ENCODE data around the gene PTH1R. TPM values are rescaled to one million over a fixed set of nuclear protein-coding genes. Genes with fewer than 3 reads are reported as not detected.

PTH1R gene
- total RNA-seq, 5 donors from 2014 or later (not counting 1 experiment from before 2014, with no cell fraction given), result 0.32 TPM; not detected in 4

GRCh38 chr3:46905661-46906451 lies 28.3 kb downstream of the PTH1R start:
- POLR2A ChIA-PET, result no interaction called here
- Histone ChIP-seq H3K4me1 (ENCODE audit: control insufficient read depth in 1 of 2, extremely low read depth in 1 of 2, insufficient read depth in 2 of 2, low read length in 2 of 2) (peaks cover 0 to 15% of the 10 kb centered on the region in 2 experiments), H3K27ac (ENCODE audit: low read length) (no peak overlapping the region), H3K9me3 (no peaks in the 10 kb centered on the region), H3K36me3 (ENCODE audit: control insufficient read depth in 2 of 2, extremely low read depth in 1 of 2, insufficient read depth in 1 of 2, low read length in 1 of 2) (no peaks in the 10 kb centered on the region), H3K27me3 (replicated peaks in 1 of 2; ENCODE audit: control insufficient read depth in 2 of 2, extremely low read depth in 1 of 2, insufficient read depth in 2 of 2, low read length in 1 of 2) (peaks cover 0 to 27% of the 10 kb centered on the region in 2 experiments), H3K4me3 (ENCODE audit: control insufficient read depth in 1 of 2, extremely low read depth in 1 of 2, low read length in 1 of 2) (no peak overlapping the region)
- Mint-ChIP-seq H3K4me1 (peaks cover 5 to 6% (median 6%) of the 10 kb centered on the region in 3 donors), H3K36me3 (no peaks in the 10 kb centered on the region), H3K9me3 (no peaks in the 10 kb centered on the region), H3K4me3 (no peak overlapping the region), H3K27ac (peak overlapping the region in 1 of 2 donors; percentile 48), H3K27me3 (no peaks in the 10 kb centered on the region)
- DNase-seq (no peak), ATAC-seq (replicated peaks in 1 of 4) (no peak)
- 80% methylated on average over 11 of the region's 11 CpGs for WGBS (ENCODE audit: insufficient coverage)
- CTCF ChIA-PET, result no interaction called here

GRCh38 chr3:46906471-46907058 lies 29.0 kb downstream of the PTH1R start:
- ChIA-PET CTCF (no interaction called here), POLR2A (no interaction called here)
- Mint-ChIP-seq H3K27ac (no peak overlapping the region), H3K27me3 (no peaks in the 10 kb centered on the region), H3K4me3 (no peak overlapping the region), H3K9me3 (no peaks in the 10 kb centered on the region), H3K36me3 (no peaks in the 10 kb centered on the region), H3K4me1 (peaks cover 5 to 6% (median 6%) of the 10 kb centered on the region in 3 donors)
- DNase-seq (no peak), ATAC-seq (replicated peaks in 1 of 4) (no peak)
- Histone ChIP-seq H3K27ac (ENCODE audit: low read length) (no peak overlapping the region), H3K27me3 (replicated peaks in 1 of 2; ENCODE audit: control insufficient read depth in 2 of 2, extremely low read depth in 1 of 2, insufficient read depth in 2 of 2, low read length in 1 of 2) (peaks cover 0 to 23% of the 10 kb centered on the region in 2 experiments), H3K9me3 (no peaks in the 10 kb centered on the region), H3K36me3 (ENCODE audit: control insufficient read depth in 2 of 2, extremely low read depth in 1 of 2, insufficient read depth in 1 of 2, low read length in 1 of 2) (no peaks in the 10 kb centered on the region), H3K4me1 (ENCODE audit: control insufficient read depth in 1 of 2, extremely low read depth in 1 of 2, insufficient read depth in 2 of 2, low read length in 2 of 2) (peaks cover 0 to 15% of the 10 kb centered on the region in 2 experiments), H3K4me3 (ENCODE audit: control insufficient read depth in 1 of 2, extremely low read depth in 1 of 2, low read length in 1 of 2) (no peak overlapping the region)
- 40% methylated on average over 1 of the region's 4 CpGs for WGBS (ENCODE audit: insufficient coverage)

- Histone ChIP-seq H3K4me3 (ENCODE audit: control insufficient read depth in 1 of 2, extremely low read depth in 1 of 2, low read length in 1 of 2) (no peak overlapping the region), H3K27ac (ENCODE audit: low read length) (no peak overlapping the region), H3K4me1 (ENCODE audit: control insufficient read depth in 1 of 2, extremely low read depth in 1 of 2, insufficient read depth in 2 of 2, low read length in 2 of 2) (peaks cover 0 to 15% of the 10 kb centered on the region in 2 experiments), H3K36me3 (ENCODE audit: control insufficient read depth in 2 of 2, extremely low read depth in 1 of 2, insufficient read depth in 1 of 2, low read length in 1 of 2) (no peaks in the 10 kb centered on the region), H3K9me3 (no peaks in the 10 kb centered on the region), H3K27me3 (replicated peaks in 1 of 2; ENCODE audit: control insufficient read depth in 2 of 2, extremely low read depth in 1 of 2, insufficient read depth in 2 of 2, low read length in 1 of 2) (peaks cover 0 to 23% of the 10 kb centered on the region in 2 experiments)
- Mint-ChIP-seq H3K36me3 (no peaks in the 10 kb centered on the region), H3K4me1 (peaks cover 5 to 6% (median 6%) of the 10 kb centered on the region in 3 donors), H3K4me3 (no peak overlapping the region), H3K27ac (no peak overlapping the region), H3K27me3 (no peaks in the 10 kb centered on the region), H3K9me3 (no peaks in the 10 kb centered on the region)
- no peak for ATAC-seq (replicated peaks in 1 of 4)
- ChIA-PET CTCF (no interaction called here), POLR2A (no interaction called here)
- DNase-seq, result no peak
- 93% methylated on average over 6 of the region's 12 CpGs for WGBS (ENCODE audit: insufficient coverage)
Measured at GRCh38 chr3:46907271-46907670, 29.8 kb downstream of the PTH1R start.

DNA sequence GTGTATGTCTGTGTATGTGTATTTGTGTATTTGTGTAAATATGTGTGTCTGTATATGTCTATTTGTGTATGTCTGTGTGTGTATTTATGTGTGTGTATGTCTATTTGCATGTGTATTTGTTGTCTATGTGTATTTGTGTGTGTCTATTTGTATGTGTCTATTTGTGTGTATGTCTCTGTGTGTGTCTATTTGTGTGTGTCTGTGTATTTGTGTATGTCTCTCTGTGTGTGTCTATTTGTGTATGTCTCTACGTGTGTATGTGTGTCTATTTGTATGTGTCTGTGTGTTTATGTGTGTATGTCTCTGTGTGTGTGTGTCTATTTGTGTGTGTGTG lies 30.4 kb downstream of the PTH1R start:
- H3K9me3 ChIP-seq, result no peaks in the 10 kb centered on the region
- H3K4me3 Mint-ChIP-seq, result no peak overlapping the region
- H3K27me3 Mint-ChIP-seq, result no peaks in the 10 kb centered on the region
- H3K36me3 ChIP-seq (ENCODE audit: control insufficient read depth in 2 of 2, extremely low read depth in 1 of 2, insufficient read depth in 1 of 2, low read length in 1 of 2), result no peaks in the 10 kb centered on the region
- ATAC-seq (replicated peaks in 1 of 4) (no peak), DNase-seq (no peak)
- H3K9me3 Mint-ChIP-seq, result no peaks in the 10 kb centered on the region
- WGBS (ENCODE audit: insufficient coverage), result 71% methylated on average over 1 of the region's 1 CpG
- H3K4me1 Mint-ChIP-seq, result peaks cover 5 to 6% (median 6%) of the 10 kb centered on the region in 3 donors
- no peaks in the 10 kb centered on the region for H3K36me3 Mint-ChIP-seq
- POLR2A ChIA-PET, result no interaction called here
- no peak overlapping the region for H3K27ac Mint-ChIP-seq
- peaks cover 0 to 15% of the 10 kb centered on the region in 2 experiments for H3K4me1 ChIP-seq (ENCODE audit: control insufficient read depth in 1 of 2, extremely low read depth in 1 of 2, insufficient read depth in 2 of 2, low read length in 2 of 2)
- peaks cover 0 to 23% of the 10 kb centered on the region in 2 experiments for H3K27me3 ChIP-seq (replicated peaks in 1 of 2; ENCODE audit: control insufficient read depth in 2 of 2, extremely low read depth in 1 of 2, insufficient read depth in 2 of 2, low read length in 1 of 2)
- CTCF ChIA-PET, result no interaction called here
- no peak overlapping the region for H3K4me3 ChIP-seq (ENCODE audit: control insufficient read depth in 1 of 2, extremely low read depth in 1 of 2, low read length in 1 of 2)
- no peak overlapping the region for H3K27ac ChIP-seq (ENCODE audit: low read length)

- ChIA-PET POLR2A (no interaction called here), CTCF (interaction anchor here in 1 of 2 donors (0.5 kb wide), 1 partner anchor 453 kb away, joined by 3 read pairs; no protein-coding TSS in a partner anchor)
- Mint-ChIP-seq H3K27ac (no peak overlapping the region), H3K4me1 (peaks cover 8 to 10% (median 8%) of the 10 kb centered on the region in 3 donors), H3K27me3 (no peaks in the 10 kb centered on the region), H3K9me3 (no peaks in the 10 kb centered on the region), H3K36me3 (no peaks in the 10 kb centered on the region), H3K4me3 (no peak overlapping the region)
- peaks cover 0 to 14% of the 10 kb centered on the region in 2 experiments for H3K4me1 ChIP-seq (ENCODE audit: control insufficient read depth in 1 of 2, extremely low read depth in 1 of 2, insufficient read depth in 2 of 2, low read length in 2 of 2)
- WGBS (ENCODE audit: insufficient coverage), result 87% methylated on average over 14 of the region's 24 CpGs
- H3K27ac ChIP-seq (ENCODE audit: low read length), result no peak overlapping the region
- no peak for DNase-seq
- H3K36me3 ChIP-seq (ENCODE audit: control insufficient read depth in 2 of 2, extremely low read depth in 1 of 2, insufficient read depth in 1 of 2, low read length in 1 of 2), result no peaks in the 10 kb centered on the region
- H3K4me3 ChIP-seq (ENCODE audit: control insufficient read depth in 1 of 2, extremely low read depth in 1 of 2, low read length in 1 of 2), result no peak overlapping the region
- H3K27me3 ChIP-seq (replicated peaks in 1 of 2; ENCODE audit: control insufficient read depth in 2 of 2, extremely low read depth in 1 of 2, insufficient read depth in 2 of 2, low read length in 1 of 2), result peaks cover 0 to 21% of the 10 kb centered on the region in 2 experiments
- no peaks in the 10 kb centered on the region for H3K9me3 ChIP-seq
- no peak for ATAC-seq (replicated peaks in 1 of 4)
Measured at GRCh38 chr3:46908294-46908985, 30.9 kb downstream of the PTH1R start.

GRCh38 chr3:46908986-46909534 lies 31.5 kb downstream of the PTH1R start:
- H3K27ac Mint-ChIP-seq, result no peak overlapping the region
- ChIA-PET CTCF (interaction anchor here in 1 of 2 donors (0.6 to 1.1 kb wide), 10 partner anchors 8 to 368 kb away, joined by 3 to 6 read pairs (median 4); no protein-coding TSS in a partner anchor), POLR2A (no interaction called here)
- H3K27ac ChIP-seq (ENCODE audit: low read length), result no peak overlapping the region
- 64% methylated on average over 8 of the region's 8 CpGs for WGBS (ENCODE audit: insufficient coverage)
- no peak overlapping the region for H3K4me3 Mint-ChIP-seq
- DNase-seq (no peak), ATAC-seq (replicated peaks in 1 of 4) (peak in 2 of 4 experiments; percentile 10 to 11)
- H3K4me1 ChIP-seq (ENCODE audit: control insufficient read depth in 1 of 2, extremely low read depth in 1 of 2, insufficient read depth in 2 of 2, low read length in 2 of 2), result peaks cover 0 to 18% of the 10 kb centered on the region in 2 experiments
- H3K36me3 Mint-ChIP-seq, result no peaks in the 10 kb centered on the region
- H3K36me3 ChIP-seq (ENCODE audit: control insufficient read depth in 2 of 2, extremely low read depth in 1 of 2, insufficient read depth in 1 of 2, low read length in 1 of 2), result no peaks in the 10 kb centered on the region
- peaks cover 0 to 21% of the 10 kb centered on the region in 2 experiments for H3K27me3 ChIP-seq (replicated peaks in 1 of 2; ENCODE audit: control insufficient read depth in 2 of 2, extremely low read depth in 1 of 2, insufficient read depth in 2 of 2, low read length in 1 of 2)
- H3K27me3 Mint-ChIP-seq, result no peaks in the 10 kb centered on the region
- no peaks in the 10 kb centered on the region for H3K9me3 Mint-ChIP-seq
- no peak overlapping the region for H3K4me3 ChIP-seq (ENCODE audit: control insufficient read depth in 1 of 2, extremely low read depth in 1 of 2, low read length in 1 of 2)
- H3K4me1 Mint-ChIP-seq, result peaks cover 14 to 16% (median 14%) of the 10 kb centered on the region in 3 donors
- H3K9me3 ChIP-seq, result no peaks in the 10 kb centered on the region
